A549 (cell line): ENCODE results near the gene ARL11. TPM values are rescaled to one million over a fixed set of nuclear protein-coding genes. Genes with fewer than 3 reads are reported as not detected.

ENCODE experiments used
- ATAC-seq, 2 experiments: fragments of 200-7000 bp in 1 of 2; fragments of >200 bp in 1 of 2; cut with Nextera tagmentation in 1 of 2; cut with Tn5 transposase in 1 of 2; 3 replicates each; pipeline versions ENCODE4 v1.8.0 to v1.9.1; 2018 to 2020; ENCODE audit warnings: mild to moderate bottlenecking in 1 of 2, moderate library complexity in 1 of 2
- CTCF ChIA-PET: fragments of 300-600 bp; sonication (Branson Sonifier 250); formaldehyde crosslinking; extraction: SDS; loops from one replicate; lab custom pipeline; 2021; ENCODE audit warnings: antibody characterized with exemption, inconsistent platforms; lab: Yijun Ruan, JAX
- POLR2A ChIA-PET: fragments of 350-600 bp; formaldehyde crosslinking; extraction: SDS; loops from one replicate; lab custom pipeline; 2021; ENCODE audit warnings: antibody characterized with exemption, inconsistent platforms; lab: Yijun Ruan, JAX
- DNase-seq, 2 experiments: peaks; one replicate each; pipeline versions ENCODE4 v3.0.0 to v3.0.0-alpha.2; 2011 to 2016; ENCODE audit warnings: low read depth in 1 of 2, low spot score in 1 of 2
- FAIRE-seq: peaks from 2 replicates; lab custom pipeline; 2011; peaks lifted over from hg19 to GRCh38; lab: Jason Lieb, UNC
- H3K27ac ChIP-seq, 2 experiments: fragments of >200 bp; sonication (Bioruptor Twin); formaldehyde crosslinking; 3 replicates each; pipeline ENCODE4 v1.5.1; 2016 to 2017
- H3K4me1 ChIP-seq: fragments of >200 bp; sonication (Bioruptor Twin); formaldehyde crosslinking; 3 replicates; pipeline ENCODE4 v1.6.1; 2016
- H3K4me2 ChIP-seq: fragments of >200 bp; sonication (Bioruptor Twin); formaldehyde crosslinking; 3 replicates; pipeline ENCODE4 v1.6.1; 2016
- H3K4me3 ChIP-seq: fragments of >200 bp; sonication (Bioruptor Twin); formaldehyde crosslinking; 3 replicates; pipeline ENCODE4 v1.5.1; 2016
- H3K9me3 ChIP-seq: fragments of >200 bp; sonication (Bioruptor Twin); formaldehyde crosslinking; 3 replicates; pipeline ENCODE4 v1.6.1; 2016
- BHLHE40 ChIP-seq: IDR thresholded peaks from 2 replicates; pipeline ENCODE4 v1.6.1; 2012; ENCODE audit warnings: low read depth, low read length, inconsistent platforms
- CEBPB ChIP-seq, 2 experiments: fragments of >200 bp in 1 of 2; sonication (Bioruptor Twin) in 1 of 2; formaldehyde crosslinking in 1 of 2; IDR thresholded peaks; 2 replicates each; pipeline ENCODE4 v1.6.1; 2012 to 2016
- CHD4 ChIP-seq: fragments of 200-600 bp; sonication (generic); IDR thresholded peaks from 2 replicates; pipeline ENCODE4 v1.6.1; 2016; ENCODE audit warnings: antibody characterized with exemption, mild to moderate bottlenecking, borderline replicate concordance
- EHF ChIP-seq: fragments of 250-450 bp; sonication (Bioruptor Pico); IDR thresholded peaks from 2 replicates; pipeline ENCODE4 v1.5.0; 2020; ENCODE audit warnings: mild to moderate bottlenecking
- EHMT2 ChIP-seq: fragments of 200-600 bp; sonication (generic); IDR thresholded peaks from 2 replicates; pipeline ENCODE4 v1.6.1; 2016; ENCODE audit warnings: antibody characterized with exemption, low read depth, mild to moderate bottlenecking, moderate library complexity
- ESRRA ChIP-seq: fragments of 150-350 bp; IDR thresholded peaks from 2 replicates; pipeline ENCODE4 v1.6.1; 2014; ENCODE audit warnings: mild to moderate bottlenecking, low read length, borderline replicate concordance
- FOSB ChIP-seq: fragments of 250-450 bp; sonication (Bioruptor Pico); IDR thresholded peaks from 2 replicates; pipeline ENCODE4 v1.5.0; 2020; ENCODE audit warnings: mild to moderate bottlenecking, moderate library complexity
- FOSL2 ChIP-seq, 2 experiments: fragments of 450-650 bp in 1 of 2; fragments of >200 bp in 1 of 2; sonication (Bioruptor Twin) in 1 of 2; formaldehyde crosslinking; IDR thresholded peaks; 2 replicates each; pipeline versions ENCODE4 v1.5.0 to v1.6.1; 2016 to 2020; ENCODE audit warnings: mild to moderate bottlenecking in 1 of 2, moderate library complexity in 1 of 2
- FOXS1 ChIP-seq: fragments of 250-450 bp; sonication (Bioruptor Pico); IDR thresholded peaks from 2 replicates; pipeline ENCODE4 v1.5.0; 2020; ENCODE audit warnings: mild to moderate bottlenecking, moderate library complexity
- GATA3 ChIP-seq: IDR thresholded peaks from 2 replicates; pipeline ENCODE4 v1.6.1; 2012; ENCODE audit warnings: borderline replicate concordance
- HOXA7 ChIP-seq: fragments of 250-450 bp; sonication (Bioruptor Pico); IDR thresholded peaks from 2 replicates; pipeline ENCODE4 v1.5.0; 2020; ENCODE audit warnings: mild to moderate bottlenecking, moderate library complexity
- HOXB13 ChIP-seq: fragments of 250-450 bp; sonication (Bioruptor Pico); IDR thresholded peaks from 2 replicates; pipeline ENCODE4 v1.5.0; 2020; ENCODE audit warnings: low read depth, mild to moderate bottlenecking, moderate library complexity
- HOXB5 ChIP-seq: fragments of 250-450 bp; sonication (Bioruptor Pico); IDR thresholded peaks from 2 replicates; pipeline ENCODE4 v1.5.0; 2020; ENCODE audit warnings: mild to moderate bottlenecking, moderate library complexity
- JUN ChIP-seq, 2 experiments: fragments of >200 bp; sonication (Bioruptor Twin); formaldehyde crosslinking; IDR thresholded peaks; 2 replicates in 1 of 2; 3 replicates in 1 of 2; pipeline ENCODE4 v1.6.1; 2016 to 2017
- KDM1A ChIP-seq: fragments of 200-600 bp; sonication (generic); IDR thresholded peaks from 2 replicates; pipeline ENCODE4 v1.6.1; 2016; ENCODE audit warnings: low read depth, mild to moderate bottlenecking
- KDM5A ChIP-seq: fragments of 200-600 bp; sonication (generic); IDR thresholded peaks from 2 replicates; pipeline ENCODE4 v1.6.1; 2016; ENCODE audit warnings: antibody characterized with exemption, mild to moderate bottlenecking
- MAFK ChIP-seq: fragments of 450-650 bp; IDR thresholded peaks from 2 replicates; pipeline ENCODE4 v1.6.1; 2014; ENCODE audit not compliant: partially characterized antibody
- MYC ChIP-seq: IDR thresholded peaks from 2 replicates; pipeline ENCODE4 v1.6.1; 2012; ENCODE audit warnings: mild to moderate bottlenecking, inconsistent platforms, low read length, improper control_type of control experiment, borderline replicate concordance
- NFE2L2 ChIP-seq: fragments of 150-350 bp; conservative IDR thresholded peaks from 2 replicates; pipeline ENCODE4 v1.6.1; 2014; ENCODE audit warnings: low read length
- NPAS2 ChIP-seq: fragments of 250-450 bp; sonication (Bioruptor Pico); IDR thresholded peaks from 2 replicates; pipeline ENCODE4 v1.8.0; 2022; ENCODE audit warnings: mild to moderate bottlenecking, moderate library complexity, borderline replicate concordance
- PHF8 ChIP-seq: fragments of 200-600 bp; sonication (generic); IDR thresholded peaks from 2 replicates; pipeline ENCODE4 v1.6.1; 2016; ENCODE audit warnings: low read depth, mild to moderate bottlenecking, antibody characterized with exemption, moderate library complexity, borderline replicate concordance
- POLR2A ChIP-seq: IDR thresholded peaks from 2 replicates; pipeline ENCODE4 v1.6.1; 2012; ENCODE audit warnings: mild to moderate bottlenecking, low read length
- POLR2AphosphoS2 ChIP-seq: conservative IDR thresholded peaks from 2 replicates; pipeline ENCODE4 v1.6.1; 2012; ENCODE audit warnings: low read length, improper control_type of control experiment, inconsistent platforms
- RAD21 ChIP-seq, 2 experiments: fragments of >200 bp in 1 of 2; sonication (Bioruptor Twin) in 1 of 2; formaldehyde crosslinking in 1 of 2; IDR thresholded peaks in 1 of 2; conservative IDR thresholded peaks in 1 of 2; 2 replicates in 1 of 2; 3 replicates in 1 of 2; pipeline ENCODE4 v1.6.1; 2012 to 2018; ENCODE audit warnings: inconsistent platforms in 1 of 2
- RNF2 ChIP-seq: fragments of 200-600 bp; sonication (generic); IDR thresholded peaks from 2 replicates; pipeline ENCODE4 v1.6.1; 2016; ENCODE audit warnings: low read depth, mild to moderate bottlenecking, antibody characterized with exemption, moderate library complexity, borderline replicate concordance
- SREBF2 ChIP-seq: fragments of 450-650 bp; IDR thresholded peaks from 2 replicates; pipeline ENCODE4 v1.6.1; 2014; ENCODE audit warnings: mild to moderate bottlenecking, moderate library complexity
- TFCP2L1 ChIP-seq: fragments of 250-450 bp; sonication (Bioruptor Pico); IDR thresholded peaks from 2 replicates; pipeline ENCODE4 v1.5.0; 2021; ENCODE audit warnings: mild to moderate bottlenecking
- TP53 ChIP-seq: fragments of 250-450 bp; sonication (Bioruptor Pico); IDR thresholded peaks from 2 replicates; pipeline ENCODE4 v1.5.0; 2021; ENCODE audit warnings: mild to moderate bottlenecking, moderate library complexity
- ZFP36 ChIP-seq: fragments of 450-650 bp; IDR thresholded peaks from 2 replicates; pipeline ENCODE4 v1.6.1; 2014; ENCODE audit warnings: borderline replicate concordance; ENCODE audit not compliant: partially characterized antibody
- ZNF302 ChIP-seq: fragments of 250-450 bp; sonication (Bioruptor Pico); IDR thresholded peaks from 2 replicates; pipeline ENCODE4 v1.9.0; 2021; ENCODE audit warnings: inconsistent platforms, mild to moderate bottlenecking, moderate library complexity
- WGBS: methylation state at CpG from one replicate; pipeline ENCODE4 v1.1.6; 2017; ENCODE audit errors: missing lambda C conversion rate; 5-methylcytosine and 5-hydroxymethylcytosine counted together
- polyA plus RNA-seq, 4 experiments: library from polyadenylated mRNA; depleted of rRNA in 3 of 4; stranded (reverse); fragments of >200 nt; fragmentation: RNase III in 1 of 4; extraction: RNeasy Plus Mini Kit Qiagen cat#74134 plus additional on column Dnase treatment in 1 of 4; gene quantifications; 2 replicates in 3 of 4; 3 replicates in 1 of 4; pipeline ENCODE4 v1.2.3, GENCODE V29; 2011 to 2017
- TF ChIP-seq, protein P1 (sequence below): IDR thresholded peaks from 2 replicates; pipeline ENCODE4 v1.6.1; 2012
- TF ChIP-seq, protein P2 (sequence below): fragments of >200 bp; sonication (Bioruptor Twin); formaldehyde crosslinking; IDR thresholded peaks from 2 replicates; pipeline ENCODE4 v1.6.1; 2016
- TF ChIP-seq, protein P3 (sequence below): IDR thresholded peaks from 2 replicates; pipeline ENCODE4 v1.6.1; 2012; ENCODE audit warnings: low read depth, borderline replicate concordance
- TF ChIP-seq, protein P4 (sequence below): fragments of >200 bp; sonication (Bioruptor Twin); formaldehyde crosslinking; IDR thresholded peaks from 3 replicates; pipeline ENCODE4 v1.6.1; 2016
- TF ChIP-seq, protein P5 (sequence below): fragments of >200 bp; sonication (Bioruptor Twin); formaldehyde crosslinking; IDR thresholded peaks from 3 replicates; pipeline ENCODE4 v1.5.1; 2016

The ARL11 gene
- polyA plus RNA-seq, 2 of the 4 experiments (the other 2 are of a cell fraction): not detected

DNA sequence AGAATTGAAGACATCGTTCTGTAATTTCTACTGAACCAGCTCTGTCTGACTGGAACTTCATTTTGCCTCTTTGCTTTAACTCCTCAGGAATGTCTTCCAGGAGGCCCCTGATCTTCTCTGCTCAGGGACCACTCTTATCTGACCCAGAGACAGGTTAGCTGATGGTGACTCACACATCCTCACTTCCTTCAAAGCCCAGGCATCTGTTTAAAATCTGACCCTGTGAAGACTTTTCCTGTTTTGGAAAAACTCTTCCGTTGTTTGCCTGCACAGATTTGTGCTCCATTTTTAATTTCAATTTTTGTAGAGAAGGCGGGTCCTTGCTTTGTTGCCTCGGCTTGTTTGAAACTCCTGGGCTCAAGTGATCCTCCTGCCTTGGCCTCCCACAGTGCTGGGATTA lies 1.6 kb downstream of the ARL11 start:
- TF ChIP-seq RAD21 (conservative IDR thresholded peaks at IDR 0.05 in 1 of 2, IDR thresholded peaks at IDR 0.05 in 1 of 2) (no peak), PHF8 (no peak), POLR2A (no peak), ZNF302 (CRISPR knock-in tag) (no peak), EHF (CRISPR knock-in tag) (no peak), HOXB5 (CRISPR knock-in tag) (no peak), KDM1A (no peak), TP53 (CRISPR knock-in tag) (no peak), FOSB (CRISPR knock-in tag) (no peak), POLR2AphosphoS2 (no peak), ZFP36 (no peak), HOXA7 (CRISPR knock-in tag) (no peak), FOXS1 (CRISPR knock-in tag) (no peak)
- TF ChIP-seq, protein P1, sequence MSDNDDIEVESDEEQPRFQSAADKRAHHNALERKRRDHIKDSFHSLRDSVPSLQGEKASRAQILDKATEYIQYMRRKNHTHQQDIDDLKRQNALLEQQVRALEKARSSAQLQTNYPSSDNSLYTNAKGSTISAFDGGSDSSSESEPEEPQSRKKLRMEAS: no peak
- TF ChIP-seq, protein P2, sequence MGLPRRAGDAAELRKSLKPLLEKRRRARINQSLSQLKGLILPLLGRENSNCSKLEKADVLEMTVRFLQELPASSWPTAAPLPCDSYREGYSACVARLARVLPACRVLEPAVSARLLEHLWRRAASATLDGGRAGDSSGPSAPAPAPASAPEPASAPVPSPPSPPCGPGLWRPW: no peak
- ChIA-PET POLR2A (no interaction called here), CTCF (interaction anchor here (0.6 to 1.6 kb wide), 2 partner anchors 11 to 281 kb away, joined by 3 read pairs; no protein-coding TSS in a partner anchor)
- 86% methylated on average over 4 of the region's 4 CpGs for WGBS
- no peak overlapping the region for H3K4me3 ChIP-seq
- H3K27ac ChIP-seq: no peak overlapping the region
- H3K4me2 ChIP-seq: no peak overlapping the region
- DNase-seq (no peak), FAIRE-seq (no peak), ATAC-seq (no peak)
- no peaks in the 10 kb centered on the region for H3K9me3 ChIP-seq
- peaks cover 10% of the 10 kb centered on the region; the same call in 2 of the 3 replicates for H3K4me1 ChIP-seq

DNA sequence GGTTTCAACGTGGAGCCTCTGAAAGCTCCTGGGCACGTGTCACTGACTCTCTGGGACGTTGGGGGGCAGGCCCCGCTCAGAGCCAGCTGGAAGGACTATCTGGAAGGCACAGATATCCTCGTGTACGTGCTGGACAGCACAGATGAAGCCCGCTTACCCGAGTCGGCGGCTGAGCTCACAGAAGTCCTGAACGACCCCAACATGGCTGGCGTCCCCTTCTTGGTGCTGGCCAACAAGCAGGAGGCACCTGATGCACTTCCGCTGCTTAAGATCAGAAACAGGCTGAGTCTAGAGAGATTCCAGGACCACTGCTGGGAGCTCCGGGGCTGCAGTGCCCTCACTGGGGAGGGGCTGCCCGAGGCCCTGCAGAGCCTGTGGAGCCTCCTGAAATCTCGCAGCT lies 2.3 kb downstream of the ARL11 start:
- H3K4me3 ChIP-seq: no peak overlapping the region
- H3K27ac ChIP-seq: no peak overlapping the region
- ChIA-PET CTCF (interaction anchor here (1.6 kb wide), 1 partner anchor 10 kb away, joined by 3 read pairs; no protein-coding TSS in a partner anchor), POLR2A (no interaction called here)
- no peaks in the 10 kb centered on the region for H3K9me3 ChIP-seq
- 41% methylated on average over 4 of the region's 16 CpGs for WGBS
- no peak for DNase-seq
- no peak for ATAC-seq
- H3K4me2 ChIP-seq: no peak overlapping the region
- H3K4me1 ChIP-seq: peaks cover 4% of the 10 kb centered on the region; the same call in 2 of the 3 replicates
- FAIRE-seq: no peak
- no peak for TF ChIP-seq MAFK
- no peak for TF ChIP-seq NPAS2 (CRISPR knock-in tag)
- no peak for TF ChIP-seq PHF8
- TF ChIP-seq, protein P3, sequence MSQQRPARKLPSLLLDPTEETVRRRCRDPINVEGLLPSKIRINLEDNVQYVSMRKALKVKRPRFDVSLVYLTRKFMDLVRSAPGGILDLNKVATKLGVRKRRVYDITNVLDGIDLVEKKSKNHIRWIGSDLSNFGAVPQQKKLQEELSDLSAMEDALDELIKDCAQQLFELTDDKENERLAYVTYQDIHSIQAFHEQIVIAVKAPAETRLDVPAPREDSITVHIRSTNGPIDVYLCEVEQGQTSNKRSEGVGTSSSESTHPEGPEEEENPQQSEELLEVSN: no peak
- no peak for TF ChIP-seq ESRRA
- no peak for TF ChIP-seq RNF2
- no peak for TF ChIP-seq NFE2L2
- TF ChIP-seq FOSB (CRISPR knock-in tag): no peak
- TF ChIP-seq KDM5A: no peak
- TF ChIP-seq CEBPB (IDR thresholded peaks at IDR 0.05): no peak
- no peak for TF ChIP-seq BHLHE40
- TF ChIP-seq, all 56 proteins: peak for 0

DNA sequence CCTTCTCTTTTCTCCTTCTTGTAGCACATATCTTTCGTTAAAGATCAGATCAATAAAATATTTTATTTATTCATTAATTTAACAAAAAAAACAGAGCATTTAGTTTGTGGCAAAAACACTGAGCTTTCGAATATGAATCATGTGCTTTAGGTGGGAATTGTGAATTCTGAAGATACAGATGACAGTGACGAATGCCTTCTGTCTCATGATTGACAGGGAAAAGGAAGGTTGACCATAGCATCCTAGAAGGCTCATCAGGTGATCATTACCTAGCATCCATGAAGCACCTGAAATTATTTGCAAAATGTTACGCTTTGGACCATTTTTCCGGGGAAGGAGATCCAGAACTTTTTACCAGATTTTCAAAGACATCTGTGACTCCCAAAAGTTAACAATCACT lies 3.8 kb downstream of the ARL11 start:
- H3K4me3 ChIP-seq: no peak overlapping the region
- ATAC-seq (no peak), FAIRE-seq (no peak), DNase-seq (no peak)
- WGBS: 78% methylated on average over 5 of the region's 5 CpGs
- ChIA-PET POLR2A (no interaction called here), CTCF (no interaction called here)
- H3K27ac ChIP-seq: no peak overlapping the region
- no peak overlapping the region for H3K4me2 ChIP-seq
- H3K9me3 ChIP-seq: no peaks in the 10 kb centered on the region
- no peaks in the 10 kb centered on the region for H3K4me1 ChIP-seq
- TF ChIP-seq GATA3 (no peak), MYC (no peak), EHMT2 (no peak), CHD4 (no peak), TFCP2L1 (no peak), MAFK (no peak), HOXB13 (no peak), SREBF2 (no peak), FOSL2 (IDR thresholded peaks at IDR 0.05) (no peak), FOSL2 (CRISPR knock-in tag; IDR thresholded peaks at IDR 0.05) (no peak), JUN (IDR thresholded peaks at IDR 0.05) (no peak)
- TF ChIP-seq, protein P4, sequence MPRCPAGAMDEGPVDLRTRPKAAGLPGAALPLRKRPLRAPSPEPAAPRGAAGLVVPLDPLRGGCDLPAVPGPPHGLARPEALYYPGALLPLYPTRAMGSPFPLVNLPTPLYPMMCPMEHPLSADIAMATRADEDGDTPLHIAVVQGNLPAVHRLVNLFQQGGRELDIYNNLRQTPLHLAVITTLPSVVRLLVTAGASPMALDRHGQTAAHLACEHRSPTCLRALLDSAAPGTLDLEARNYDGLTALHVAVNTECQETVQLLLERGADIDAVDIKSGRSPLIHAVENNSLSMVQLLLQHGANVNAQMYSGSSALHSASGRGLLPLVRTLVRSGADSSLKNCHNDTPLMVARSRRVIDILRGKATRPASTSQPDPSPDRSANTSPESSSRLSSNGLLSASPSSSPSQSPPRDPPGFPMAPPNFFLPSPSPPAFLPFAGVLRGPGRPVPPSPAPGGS: no peak
- TF ChIP-seq, protein P5, sequence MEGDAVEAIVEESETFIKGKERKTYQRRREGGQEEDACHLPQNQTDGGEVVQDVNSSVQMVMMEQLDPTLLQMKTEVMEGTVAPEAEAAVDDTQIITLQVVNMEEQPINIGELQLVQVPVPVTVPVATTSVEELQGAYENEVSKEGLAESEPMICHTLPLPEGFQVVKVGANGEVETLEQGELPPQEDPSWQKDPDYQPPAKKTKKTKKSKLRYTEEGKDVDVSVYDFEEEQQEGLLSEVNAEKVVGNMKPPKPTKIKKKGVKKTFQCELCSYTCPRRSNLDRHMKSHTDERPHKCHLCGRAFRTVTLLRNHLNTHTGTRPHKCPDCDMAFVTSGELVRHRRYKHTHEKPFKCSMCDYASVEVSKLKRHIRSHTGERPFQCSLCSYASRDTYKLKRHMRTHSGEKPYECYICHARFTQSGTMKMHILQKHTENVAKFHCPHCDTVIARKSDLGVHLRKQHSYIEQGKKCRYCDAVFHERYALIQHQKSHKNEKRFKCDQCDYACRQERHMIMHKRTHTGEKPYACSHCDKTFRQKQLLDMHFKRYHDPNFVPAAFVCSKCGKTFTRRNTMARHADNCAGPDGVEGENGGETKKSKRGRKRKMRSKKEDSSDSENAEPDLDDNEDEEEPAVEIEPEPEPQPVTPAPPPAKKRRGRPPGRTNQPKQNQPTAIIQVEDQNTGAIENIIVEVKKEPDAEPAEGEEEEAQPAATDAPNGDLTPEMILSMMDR: no peak
